ENCODE data around the gene DOCK3.
"Not testable (repeated sequence)": the region's sequence is repeated elsewhere in the genome, so short reads cannot be mapped to it uniquely, and the experiment has no call there.

The DOCK3 gene

GRCh38 chr3:50924638-50925037 lies 249.9 kb downstream of the DOCK3 start (continued):
- TF ChIP-seq POU6F1 (CRISPR knock-in tag; IDR thresholded peaks at IDR 0.05; ENCODE audit: borderline replicate concordance, low read depth) = no peak
- no peak for TF ChIP-seq RARB (CRISPR knock-in tag; IDR thresholded peaks at IDR 0.05)
- no peak for TF ChIP-seq CSDC2 (CRISPR knock-in tag; IDR thresholded peaks at IDR 0.05)

GRCh38 chr3:50926868-50927267 lies 252.1 kb downstream of the DOCK3 start:
- no peak for ATAC-seq
- TF ChIP-seq ARNTL (CRISPR knock-in tag; IDR thresholded peaks at IDR 0.05; ENCODE audit: borderline replicate concordance, low read depth) = no peak
- no peak for TF ChIP-seq TSHZ2 (CRISPR knock-in tag; IDR thresholded peaks at IDR 0.05)
- TF ChIP-seq ZFP3 (CRISPR knock-in tag; IDR thresholded peaks at IDR 0.05) = no peak
- TF ChIP-seq OSR1 (CRISPR knock-in tag; IDR thresholded peaks at IDR 0.05) = no peak
- no peak for TF ChIP-seq ESRRG (CRISPR knock-in tag; IDR thresholded peaks at IDR 0.05)
- TF ChIP-seq GLIS3 (CRISPR knock-in tag; IDR thresholded peaks at IDR 0.05) = no peak
- no peak for TF ChIP-seq ISL1 (CRISPR knock-in tag; IDR thresholded peaks at IDR 0.05)
- TF ChIP-seq CSDC2 (CRISPR knock-in tag; IDR thresholded peaks at IDR 0.05) = no peak
- TF ChIP-seq TOX (CRISPR knock-in tag; IDR thresholded peaks at IDR 0.05; ENCODE audit: borderline replicate concordance) = no peak

GRCh38 chr3:50930371-50931208 lies 255.9 kb downstream of the DOCK3 start:
- TF ChIP-seq ZNF565 (CRISPR knock-in tag; conservative IDR thresholded peaks at IDR 0.05; ENCODE audit: low read depth) = no peak
- no peak for TF ChIP-seq ZFP30 (CRISPR knock-in tag; IDR thresholded peaks at IDR 0.05)
- TF ChIP-seq OSR1 (CRISPR knock-in tag; IDR thresholded peaks at IDR 0.05) = no peak
- no peak for TF ChIP-seq PPARA (CRISPR knock-in tag; IDR thresholded peaks at IDR 0.05; ENCODE audit: borderline replicate concordance)
- no peak for TF ChIP-seq ZNF70 (CRISPR knock-in tag; IDR thresholded peaks at IDR 0.05)
- TF ChIP-seq CSDC2 (CRISPR knock-in tag; IDR thresholded peaks at IDR 0.05) = no peak
- TF ChIP-seq TOX (CRISPR knock-in tag; IDR thresholded peaks at IDR 0.05; ENCODE audit: borderline replicate concordance) = no peak
- no peak for TF ChIP-seq CSRNP3 (CRISPR knock-in tag; IDR thresholded peaks at IDR 0.05)
- no peak for TF ChIP-seq PATZ1 (CRISPR knock-in tag; IDR thresholded peaks at IDR 0.05; ENCODE audit: borderline replicate concordance)
- no peak for TF ChIP-seq CREB5 (CRISPR knock-in tag; IDR thresholded peaks at IDR 0.05; ENCODE audit: low read depth)
- no peak for TF ChIP-seq ESRRG (CRISPR knock-in tag; IDR thresholded peaks at IDR 0.05)
- no peak for TF ChIP-seq ZFP3 (CRISPR knock-in tag; IDR thresholded peaks at IDR 0.05)
- TF ChIP-seq POU6F1 (CRISPR knock-in tag; IDR thresholded peaks at IDR 0.05; ENCODE audit: borderline replicate concordance, low read depth) = no peak
- no peak for TF ChIP-seq TCF4 (CRISPR knock-in tag; IDR thresholded peaks at IDR 0.05; ENCODE audit: borderline replicate concordance)
- TF ChIP-seq BACH2 (CRISPR knock-in tag; IDR thresholded peaks at IDR 0.05; ENCODE audit: borderline replicate concordance) = no peak
- no peak for TF ChIP-seq GLIS3 (CRISPR knock-in tag; IDR thresholded peaks at IDR 0.05)

GRCh38 chr3:50932918-50933317 lies 258.2 kb downstream of the DOCK3 start:
- ATAC-seq = not testable (repeated sequence)

More at GRCh38 chr3:50930371-50931208, 255.9 kb downstream of the DOCK3 start:
- no peak for ATAC-seq
